ENCODE measurements around the gene PITPNM1. TPM values are rescaled to one million over a fixed set of nuclear protein-coding genes. Genes with fewer than 3 reads are reported as not detected.
A peak's percentile ranks its signal among the peaks of the same experiment; 100 is the strongest.

PITPNM1 gene
- total and polyA plus RNA-seq, 2 experiments from 2014 or later = 9.1 to 57.1 TPM

DNA sequence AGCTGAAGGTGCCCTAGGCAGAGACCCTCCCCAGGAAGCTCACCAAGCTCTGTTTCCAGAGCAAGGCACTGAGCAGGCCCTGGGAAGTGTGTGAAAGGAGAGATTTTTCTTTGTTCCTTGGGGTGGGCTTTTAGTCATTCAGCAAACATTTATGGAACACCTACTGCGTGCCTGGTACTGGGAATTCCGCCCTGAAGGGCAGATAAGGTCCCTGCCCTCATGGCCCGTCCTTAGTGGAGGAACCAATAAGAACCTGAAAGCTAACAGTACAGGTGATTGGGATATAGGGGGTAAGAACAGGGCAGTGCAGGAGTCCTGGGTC lies 40.0 kb downstream of the PITPNM1 start (continued):
- TF ChIP-seq ZNF462 (CRISPR knock-in tag; IDR thresholded peaks at IDR 0.05) = no peak

DNA sequence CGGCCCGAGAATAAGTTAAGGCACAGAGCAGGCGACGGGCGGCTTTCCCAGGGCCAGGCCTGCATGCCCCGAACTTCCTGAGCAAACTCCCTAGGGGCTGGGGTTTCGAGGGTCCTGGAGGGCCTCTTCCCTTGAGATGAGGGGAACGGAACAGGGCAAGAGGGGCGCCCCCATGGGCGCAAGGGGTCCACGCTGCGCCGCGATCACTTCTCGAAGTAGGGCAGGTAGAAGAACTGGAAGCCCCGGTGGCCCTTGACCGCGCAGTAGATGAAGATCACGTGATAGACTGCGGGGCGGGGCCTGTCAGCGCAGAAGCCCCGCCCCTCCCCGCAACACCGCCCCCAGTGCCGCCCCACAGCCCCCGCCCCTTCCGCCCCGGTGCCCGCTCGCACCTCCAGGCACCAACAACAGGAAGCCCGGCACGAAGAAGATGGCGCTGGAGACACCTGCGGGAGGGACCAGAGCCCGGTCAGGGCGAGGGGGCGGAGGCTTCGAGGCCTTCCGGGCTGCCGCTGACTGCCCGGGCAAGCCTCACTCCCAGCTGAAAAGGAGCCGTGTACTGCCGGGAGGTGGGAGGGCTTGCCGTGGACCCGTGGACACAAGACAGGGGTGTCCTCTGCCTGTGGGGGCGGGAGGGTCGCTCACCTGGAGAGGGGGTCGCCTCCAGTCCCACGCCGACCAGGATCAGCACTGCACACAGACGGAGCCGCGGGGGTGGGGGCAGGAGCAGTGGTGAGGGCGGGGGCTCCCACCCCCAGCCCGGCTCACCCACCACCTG lies 40.6 kb downstream of the PITPNM1 start:
- no peaks in the 10 kb centered on the region for H3F3A ChIP-seq (replicated peaks; ENCODE audit: low read depth)
- H4K20me1 ChIP-seq (replicated peaks; ENCODE audit: insufficient read depth) = no peaks in the 10 kb centered on the region
- Mint-ChIP-seq H3K27ac (peak overlapping the region; percentile 83), H3K36me3 (ENCODE audit: low read depth) (no peaks in the 10 kb centered on the region; the same call in 2 of the 3 replicates), H3K4me1 (peaks cover 15% of the 10 kb centered on the region; the same call in 2 of the 3 replicates), H3K9me3 (no peaks in the 10 kb centered on the region), H3K4me3 (peak overlapping the region; percentile 85), H3K27me3 (ENCODE audit: insufficient read depth, low read depth, poor library complexity) (peaks cover 17% of the 10 kb centered on the region)
- peaks cover 9% of the 10 kb centered on the region; the same call in 1 of the 2 replicates for H3K79me2 ChIP-seq (replicated peaks; ENCODE audit: insufficient read depth)
- peak overlapping the region; percentile 84 for H2AFZ ChIP-seq
- H3K27me3 ChIP-seq (ENCODE audit: insufficient read depth) = no peaks in the 10 kb centered on the region
- DNase-seq (ENCODE audit: low spot score) = peak; percentile 93
- peak overlapping the region; percentile 94 for H3K4me2 ChIP-seq
- ATAC-seq = peak; percentile 70
- H3K9me2 ChIP-seq (ENCODE audit: insufficient read depth) = no peaks in the 10 kb centered on the region
- H3K27ac ChIP-seq (ENCODE audit: low read depth) = peak overlapping the region; percentile 84; the same call in 1 of the 2 replicates
- peak overlapping the region; percentile 93 for H3K4me3 ChIP-seq
- peaks cover 13% of the 10 kb centered on the region; the same call in 1 of the 2 replicates for H3K4me1 ChIP-seq (ENCODE audit: insufficient read depth)
- no peaks in the 10 kb centered on the region for H3K36me3 ChIP-seq (ENCODE audit: insufficient read depth)
- TF ChIP-seq JUNB (IDR thresholded peaks at IDR 0.05; ENCODE audit: unreplicated experiment) (no peak), POLR2AphosphoS5 (IDR thresholded peaks at IDR 0.05; ENCODE audit: low read depth) (peak; percentile 93)
